ENCODE measurements around the gene DIAPH3. TPM values are rescaled to one million over a fixed set of nuclear protein-coding genes. Genes with fewer than 3 reads are reported as not detected.

Gene DIAPH3
- total RNA-seq, 1 experiment from 2014 or later = 27.6 TPM

DNA sequence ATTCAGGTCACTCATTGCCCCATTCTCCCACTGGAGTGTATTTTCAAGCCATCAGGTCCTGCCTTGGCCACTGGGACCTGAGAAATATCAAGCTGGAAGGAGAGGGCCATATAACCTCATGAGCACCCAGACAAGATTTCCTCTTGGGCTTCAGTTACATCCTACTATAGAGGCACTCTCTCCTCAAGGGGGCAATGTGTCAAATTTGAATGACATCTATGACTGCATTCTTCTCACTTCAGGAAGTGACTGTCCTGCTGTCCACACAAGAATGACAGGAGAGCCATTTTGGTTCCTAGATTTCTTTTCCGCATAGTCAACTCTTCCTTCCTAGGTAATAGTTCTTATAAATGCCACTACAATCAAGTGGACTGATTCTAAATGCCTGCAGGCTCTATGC lies 416.2 kb downstream of the DIAPH3 start:
- H3K36me3 Mint-ChIP-seq = no peaks in the 10 kb centered on the region
- TF ChIP-seq PREB (CRISPR knock-in tag; IDR thresholded peaks at IDR 0.05; ENCODE audit: borderline replicate concordance) (no peak), CBFB (CRISPR knock-in tag; IDR thresholded peaks at IDR 0.05; ENCODE audit: low read depth) (no peak), JUN (CRISPR knock-in tag; IDR thresholded peaks at IDR 0.05) (no peak), ATF1 (CRISPR knock-in tag; IDR thresholded peaks at IDR 0.05) (no peak), ZNF281 (CRISPR knock-in tag; IDR thresholded peaks at IDR 0.05) (no peak)
- H3K27ac Mint-ChIP-seq = no peak overlapping the region
- POLR2A ChIA-PET = interaction anchor here (0.6 kb wide), 1 partner anchor 9 kb away, joined by 3 read pairs; no protein-coding TSS in a partner anchor
- no peak overlapping the region for H3K4me3 Mint-ChIP-seq
- CTCF ChIA-PET = interaction anchor here (1.5 kb wide), 1 partner anchor 23 kb away, joined by 3 read pairs; no protein-coding TSS in a partner anchor
- no peak for ATAC-seq
- no peaks in the 10 kb centered on the region for H3K9me3 Mint-ChIP-seq
- H3K27me3 Mint-ChIP-seq (ENCODE audit: low read depth) = no peaks in the 10 kb centered on the region
- DNase-seq (ENCODE audit: low spot score) = no peak
- H3K4me1 Mint-ChIP-seq = peaks cover 51% of the 10 kb centered on the region

DNA sequence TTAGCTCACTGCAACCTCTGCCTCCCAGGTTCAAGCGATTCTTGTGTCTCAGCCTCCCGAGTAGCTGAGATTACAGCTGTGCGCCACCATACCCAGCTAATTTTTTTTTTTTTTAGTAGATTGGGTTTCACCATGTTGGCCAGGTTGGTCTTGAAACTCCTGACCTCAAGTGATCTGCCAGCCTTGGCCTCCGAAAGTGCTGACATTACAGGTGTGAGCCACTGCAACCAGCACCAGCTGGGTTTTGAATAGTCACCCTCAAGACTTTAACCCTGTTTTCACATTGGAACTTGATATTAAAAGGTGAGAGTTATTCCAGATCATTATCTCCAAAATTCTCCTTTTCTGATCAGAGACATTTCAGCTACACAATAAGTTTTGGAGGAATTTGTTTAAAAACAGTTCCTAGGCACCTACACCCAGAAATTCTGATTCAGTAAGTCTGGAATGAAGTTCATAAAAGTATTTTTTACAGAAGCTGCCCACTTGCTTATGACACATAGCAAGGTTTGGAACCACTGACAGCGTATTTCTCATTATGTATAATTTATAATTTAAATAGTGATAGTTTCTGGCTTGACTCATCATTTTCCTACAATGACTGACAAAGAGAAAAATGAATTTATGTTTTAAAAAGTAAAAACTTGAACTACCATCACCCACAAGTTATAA lies 417.3 kb downstream of the DIAPH3 start:
- TF ChIP-seq, protein P1, sequence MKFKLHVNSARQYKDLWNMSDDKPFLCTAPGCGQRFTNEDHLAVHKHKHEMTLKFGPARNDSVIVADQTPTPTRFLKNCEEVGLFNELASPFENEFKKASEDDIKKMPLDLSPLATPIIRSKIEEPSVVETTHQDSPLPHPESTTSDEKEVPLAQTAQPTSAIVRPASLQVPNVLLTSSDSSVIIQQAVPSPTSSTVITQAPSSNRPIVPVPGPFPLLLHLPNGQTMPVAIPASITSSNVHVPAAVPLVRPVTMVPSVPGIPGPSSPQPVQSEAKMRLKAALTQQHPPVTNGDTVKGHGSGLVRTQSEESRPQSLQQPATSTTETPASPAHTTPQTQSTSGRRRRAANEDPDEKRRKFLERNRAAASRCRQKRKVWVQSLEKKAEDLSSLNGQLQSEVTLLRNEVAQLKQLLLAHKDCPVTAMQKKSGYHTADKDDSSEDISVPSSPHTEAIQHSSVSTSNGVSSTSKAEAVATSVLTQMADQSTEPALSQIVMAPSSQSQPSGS (CRISPR knock-in tag; IDR thresholded peaks at IDR 0.05; ENCODE audit: borderline replicate concordance, low read depth) = no peak
- Mint-ChIP-seq H3K4me1 (peaks cover 50% of the 10 kb centered on the region), H3K9me3 (no peaks in the 10 kb centered on the region), H3K27ac (no peak overlapping the region), H3K36me3 (no peaks in the 10 kb centered on the region), H3K4me3 (no peak overlapping the region), H3K27me3 (ENCODE audit: low read depth) (no peaks in the 10 kb centered on the region)
- CTCF ChIA-PET = interaction anchor here (1.8 kb wide), 1 partner anchor 25 kb away, joined by 5 read pairs; no protein-coding TSS in a partner anchor
- DNase-seq (ENCODE audit: low spot score) = no peak
- no peak for ATAC-seq
- POLR2A ChIA-PET = no interaction called here

DNA sequence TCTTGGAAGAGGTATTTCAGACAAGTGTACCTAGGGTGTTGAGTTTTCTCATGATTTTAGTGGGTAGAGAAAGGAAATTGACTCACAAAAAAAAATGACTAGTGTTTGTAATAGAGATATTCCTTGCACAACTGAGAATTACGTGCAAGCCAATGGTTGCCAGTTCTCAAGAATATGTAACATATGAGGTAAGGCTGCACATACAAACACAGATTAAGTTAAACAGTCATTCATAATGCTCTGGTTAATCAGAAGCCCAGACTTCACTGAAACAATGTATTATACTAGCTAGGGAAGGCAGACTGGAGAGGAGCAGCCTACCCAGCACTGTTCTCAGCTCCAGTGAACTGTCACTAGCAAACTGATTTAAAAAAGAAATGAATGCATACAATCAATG lies 418.3 kb downstream of the DIAPH3 start:
- Mint-ChIP-seq H3K4me1 (peaks cover 40% of the 10 kb centered on the region), H3K36me3 (no peaks in the 10 kb centered on the region), H3K27ac (no peak overlapping the region), H3K27me3 (ENCODE audit: low read depth) (no peaks in the 10 kb centered on the region; the same call in 1 of the 2 replicates), H3K4me3 (no peak overlapping the region), H3K9me3 (no peaks in the 10 kb centered on the region)
- ChIA-PET CTCF (interaction anchor here (1.8 kb wide), 1 partner anchor 26 kb away, joined by 5 read pairs; no protein-coding TSS in a partner anchor), POLR2A (no interaction called here)
- ATAC-seq (peak; percentile 17; the same call in 1 of the 2 replicates), DNase-seq (ENCODE audit: low spot score) (no peak)
- no peak for TF ChIP-seq NFYB (CRISPR knock-in tag; conservative IDR thresholded peaks at IDR 0.05; ENCODE audit: low read depth)
- TF ChIP-seq ZNF532 (CRISPR knock-in tag; IDR thresholded peaks at IDR 0.05; ENCODE audit: borderline replicate concordance) = no peak
- no peak for TF ChIP-seq TEAD1 (CRISPR knock-in tag; IDR thresholded peaks at IDR 0.05)
- TF ChIP-seq, protein P2, sequence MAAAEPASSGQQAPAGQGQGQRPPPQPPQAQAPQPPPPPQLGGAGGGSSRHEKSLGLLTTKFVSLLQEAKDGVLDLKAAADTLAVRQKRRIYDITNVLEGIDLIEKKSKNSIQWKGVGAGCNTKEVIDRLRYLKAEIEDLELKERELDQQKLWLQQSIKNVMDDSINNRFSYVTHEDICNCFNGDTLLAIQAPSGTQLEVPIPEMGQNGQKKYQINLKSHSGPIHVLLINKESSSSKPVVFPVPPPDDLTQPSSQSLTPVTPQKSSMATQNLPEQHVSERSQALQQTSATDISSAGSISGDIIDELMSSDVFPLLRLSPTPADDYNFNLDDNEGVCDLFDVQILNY (CRISPR knock-in tag; IDR thresholded peaks at IDR 0.05) = no peak
- TF ChIP-seq, protein P3, sequence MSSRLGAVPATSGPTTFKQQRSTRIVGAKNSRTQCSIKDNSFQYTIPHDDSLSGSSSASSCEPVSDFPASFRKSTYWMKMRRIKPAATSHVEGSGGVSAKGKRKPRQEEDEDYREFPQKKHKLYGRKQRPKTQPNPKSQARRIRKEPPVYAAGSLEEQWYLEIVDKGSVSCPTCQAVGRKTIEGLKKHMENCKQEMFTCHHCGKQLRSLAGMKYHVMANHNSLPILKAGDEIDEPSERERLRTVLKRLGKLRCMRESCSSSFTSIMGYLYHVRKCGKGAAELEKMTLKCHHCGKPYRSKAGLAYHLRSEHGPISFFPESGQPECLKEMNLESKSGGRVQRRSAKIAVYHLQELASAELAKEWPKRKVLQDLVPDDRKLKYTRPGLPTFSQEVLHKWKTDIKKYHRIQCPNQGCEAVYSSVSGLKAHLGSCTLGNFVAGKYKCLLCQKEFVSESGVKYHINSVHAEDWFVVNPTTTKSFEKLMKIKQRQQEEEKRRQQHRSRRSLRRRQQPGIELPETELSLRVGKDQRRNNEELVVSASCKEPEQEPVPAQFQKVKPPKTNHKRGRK (CRISPR knock-in tag; IDR thresholded peaks at IDR 0.05; ENCODE audit: borderline replicate concordance) = no peak
- TF ChIP-seq ZMAT4 (CRISPR knock-in tag; IDR thresholded peaks at IDR 0.05) = no peak
- TF ChIP-seq HMGA2 (CRISPR knock-in tag; IDR thresholded peaks at IDR 0.05) = no peak
- TF ChIP-seq FOXP4 (CRISPR knock-in tag; IDR thresholded peaks at IDR 0.05) = no peak
- no peak for TF ChIP-seq ZNF219 (CRISPR knock-in tag; IDR thresholded peaks at IDR 0.05; ENCODE audit: borderline replicate concordance)

Measured in WTC11 (cell line).